Stomach (tissue), 9 donors: ENCODE data around the gene UCHL1. TPM values are rescaled to one million over a fixed set of nuclear protein-coding genes. Genes with fewer than 3 reads are reported as not detected.
"Not testable (repeated sequence)": the region's sequence is repeated elsewhere in the genome, so short reads cannot be mapped to it uniquely, and the experiment has no call there.

Experiments used
- DNase-seq, 2 donors: peaks; one replicate each; pipeline versions ENCODE4 v3.0.0 to v3.0.0-alpha.2; 2013 to 2019
- H3K27ac ChIP-seq, 5 donors: fragments of 200-600 bp in 4 of 5; sonication (generic) in 4 of 5; one replicate each; pipeline ENCODE4 v1.5.1; 2013 to 2019; ENCODE audit warnings: mild to moderate bottlenecking in 1 of 5, moderate library complexity in 1 of 5
- H3K27me3 ChIP-seq, 3 donors: fragments of 200-600 bp; sonication (generic); one replicate each; pipeline ENCODE4 v1.5.1; 2017 to 2019; ENCODE audit warnings: mixed run types in 1 of 3
- H3K36me3 ChIP-seq, 4 donors: fragments of 200-600 bp; sonication (generic); 1 replicate in 3 of 4; 2 replicates in 1 of 4; pipeline ENCODE4 v1.5.1; 2016 to 2019
- H3K4me1 ChIP-seq, 4 donors: fragments of 200-600 bp; sonication (generic); one replicate each; pipeline ENCODE4 v1.5.1; 2016 to 2019
- H3K4me3 ChIP-seq, 4 donors: fragments of 200-600 bp; sonication (generic) in 3 of 4; one replicate each; pipeline ENCODE4 v1.5.1; 2016 to 2019; ENCODE audit warnings: mild to moderate bottlenecking in 1 of 4
- H3K9me3 ChIP-seq, 4 donors: fragments of 200-600 bp; sonication (generic); one replicate each; pipeline ENCODE4 v1.5.1; 2016 to 2019
- CTCF ChIP-seq, 7 experiments: fragments of 450-650 bp in 4 of 7; fragments of 200-600 bp in 3 of 7; sonication (generic) in 3 of 7; IDR thresholded peaks; one replicate each; pipeline ENCODE4 v1.5.1; 2016 to 2019; ENCODE audit warnings: antibody characterized with exemption in 7 of 7, control low read depth in 2 of 7, mild to moderate bottlenecking in 1 of 7
- EP300 ChIP-seq: sonication (generic); formaldehyde crosslinking; IDR thresholded peaks from one replicate; pipeline ENCODE4 v1.6.1; 2017; ENCODE audit warnings: antibody characterized with exemption
- POLR2A ChIP-seq, 4 donors: fragments of 450-650 bp; IDR thresholded peaks; one replicate each; pipeline ENCODE4 v1.6.1; 2016; ENCODE audit warnings: antibody characterized with exemption in 4 of 4, control low read depth in 2 of 4, mild to moderate bottlenecking in 1 of 4, moderate library complexity in 1 of 4
- POLR2AphosphoS5 ChIP-seq, 3 donors: sonication (generic); formaldehyde crosslinking; IDR thresholded peaks; one replicate each; pipeline ENCODE4 v1.6.1; 2016; ENCODE audit warnings: antibody characterized with exemption in 3 of 3
- WGBS, 5 donors: extraction: QIAGEN DNeasy Blood & Tissue Kit in 3 of 5; methylation state at CpG; one replicate each; pipeline versions ENCODE4 v1.1.5 to v1.1.7; 2013 to 2018; 5-methylcytosine and 5-hydroxymethylcytosine counted together
- intact Hi-C: fragments of 100-400 bp; cut with DNase I; formaldehyde crosslinking; loops from one replicate; pipeline ENCODE4 v1.15.1; 2023; ENCODE audit warnings: low total_unique reads
- polyA plus RNA-seq, 3 donors: library from polyadenylated mRNA; stranded (reverse); fragments of 200-250 nt; gene quantifications; one replicate each; pipeline ENCODE4 v1.2.3, GENCODE V29; 2013
- total RNA-seq, 5 donors: library from RNA; depleted of rRNA; stranded (reverse); fragments of >200 nt; gene quantifications; one replicate each; pipeline versions ENCODE4 v1.1.0 to v1.2.3, GENCODE V29; 2014 to 2016
- donor health status: healthy with polysubstance abuse.
- donor health status: Bipolar disorder and iron deficiency.
- donor health status: healthy.

Gene UCHL1
- total and polyA plus RNA-seq, 8 donors, result 4.6 to 43.4 (median 18.7) TPM

- Histone ChIP-seq H3K9me3 (no peaks in the 10 kb centered on the region), H3K27me3 (no peaks in the 10 kb centered on the region), H3K36me3 (no peaks in the 10 kb centered on the region), H3K27ac (no peak overlapping the region), H3K4me1 (no peaks in the 10 kb centered on the region), H3K4me3 (no peak overlapping the region)
- intact Hi-C loops, result no loop called here
- WGBS, 5 donors, result 38 to 77% (median 67%) methylated on average over 5 of the region's 5 CpGs
- TF ChIP-seq POLR2AphosphoS5 (IDR thresholded peaks at IDR 0.05), result no peak
- no peak for TF ChIP-seq EP300
- no peak for TF ChIP-seq CTCF (IDR thresholded peaks at IDR 0.05)
- TF ChIP-seq POLR2A (IDR thresholded peaks at IDR 0.05), result no peak
- DNase-seq, result peak in 1 of 2 donors; percentile 30
Observed at GRCh38 chr4:41304221-41304620, 47.5 kb downstream of the UCHL1 start.

GRCh38 chr4:41305476-41305875 lies 48.7 kb downstream of the UCHL1 start:
- TF ChIP-seq EP300 (no peak), CTCF (IDR thresholded peaks at IDR 0.05) (no peak), POLR2A (IDR thresholded peaks at IDR 0.05) (no peak), POLR2AphosphoS5 (IDR thresholded peaks at IDR 0.05) (no peak)

GRCh38 chr4:41307638-41308037 lies 50.9 kb downstream of the UCHL1 start:
- intact Hi-C loops, result no loop called here
- Histone ChIP-seq H3K36me3 (no peaks in the 10 kb centered on the region), H3K27ac (no peak overlapping the region), H3K9me3 (no peaks in the 10 kb centered on the region), H3K27me3 (no peaks in the 10 kb centered on the region), H3K4me3 (no peak overlapping the region), H3K4me1 (no peaks in the 10 kb centered on the region)
- DNase-seq, result no peak
- TF ChIP-seq EP300 (no peak), POLR2AphosphoS5 (IDR thresholded peaks at IDR 0.05) (no peak), CTCF (IDR thresholded peaks at IDR 0.05) (no peak), POLR2A (IDR thresholded peaks at IDR 0.05) (no peak)
- 50 to 82% (median 77%) methylated on average over 1 of the region's 1 CpG for WGBS, 5 donors

More at GRCh38 chr4:41305476-41305875, 48.7 kb downstream of the UCHL1 start:
- intact Hi-C loops, result no loop called here
- H3K4me1 ChIP-seq, result no peaks in the 10 kb centered on the region
- H3K27ac ChIP-seq, result no peak overlapping the region
- H3K4me3 ChIP-seq, result no peak overlapping the region
- no peaks in the 10 kb centered on the region for H3K27me3 ChIP-seq
- WGBS, 5 donors, result 80 to 92% (median 83%) methylated on average over 3 of the region's 3 CpGs
- no peaks in the 10 kb centered on the region for H3K9me3 ChIP-seq
- DNase-seq, result peak in 1 of 2 donors; percentile 22
- no peaks in the 10 kb centered on the region for H3K36me3 ChIP-seq

GRCh38 chr4:41308398-41308797 lies 51.7 kb downstream of the UCHL1 start:
- H3K36me3 ChIP-seq, result no peaks in the 10 kb centered on the region
- no peak overlapping the region for H3K4me3 ChIP-seq
- intact Hi-C loops, result no loop called here
- H3K27me3 ChIP-seq, result no peaks in the 10 kb centered on the region
- H3K9me3 ChIP-seq, result no peaks in the 10 kb centered on the region
- no peak overlapping the region for H3K27ac ChIP-seq
- TF ChIP-seq POLR2AphosphoS5 (IDR thresholded peaks at IDR 0.05) (no peak), EP300 (no peak), POLR2A (IDR thresholded peaks at IDR 0.05) (no peak), CTCF (IDR thresholded peaks at IDR 0.05) (no peak)
- 65 to 80% (median 74%) methylated on average over 2 of the region's 2 CpGs for WGBS, 5 donors
- no peak for DNase-seq
- no peaks in the 10 kb centered on the region for H3K4me1 ChIP-seq

GRCh38 chr4:41315426-41315825 lies 58.7 kb downstream of the UCHL1 start:
- H3K27me3 ChIP-seq, H3K36me3 ChIP-seq, intact Hi-C loops, H3K27ac ChIP-seq, DNase-seq, H3K4me1 ChIP-seq, H3K4me3 ChIP-seq, H3K9me3 ChIP-seq: not testable (repeated sequence)
- WGBS, 5 donors, result 91 to 98% (median 95%) methylated on average over 14 of the region's 14 CpGs
